C4-2B (cell line): ENCODE measurements around the gene LYRM4.

Experiments
- H3K27ac ChIP-seq: fragments of 450-650 bp; 2 replicates; pipeline ENCODE4 v1.5.1; 2017
- ZFX ChIP-seq: fragments of 450-650 bp; IDR thresholded peaks from 2 replicates; pipeline ENCODE4 v1.6.1; 2017
- TF ChIP-seq, protein P1 (sequence below): fragments of 450-650 bp; conservative IDR thresholded peaks from 2 replicates; pipeline ENCODE4 v1.5.1; 2017; ENCODE audit warnings: mild to moderate bottlenecking

LYRM4 gene

DNA sequence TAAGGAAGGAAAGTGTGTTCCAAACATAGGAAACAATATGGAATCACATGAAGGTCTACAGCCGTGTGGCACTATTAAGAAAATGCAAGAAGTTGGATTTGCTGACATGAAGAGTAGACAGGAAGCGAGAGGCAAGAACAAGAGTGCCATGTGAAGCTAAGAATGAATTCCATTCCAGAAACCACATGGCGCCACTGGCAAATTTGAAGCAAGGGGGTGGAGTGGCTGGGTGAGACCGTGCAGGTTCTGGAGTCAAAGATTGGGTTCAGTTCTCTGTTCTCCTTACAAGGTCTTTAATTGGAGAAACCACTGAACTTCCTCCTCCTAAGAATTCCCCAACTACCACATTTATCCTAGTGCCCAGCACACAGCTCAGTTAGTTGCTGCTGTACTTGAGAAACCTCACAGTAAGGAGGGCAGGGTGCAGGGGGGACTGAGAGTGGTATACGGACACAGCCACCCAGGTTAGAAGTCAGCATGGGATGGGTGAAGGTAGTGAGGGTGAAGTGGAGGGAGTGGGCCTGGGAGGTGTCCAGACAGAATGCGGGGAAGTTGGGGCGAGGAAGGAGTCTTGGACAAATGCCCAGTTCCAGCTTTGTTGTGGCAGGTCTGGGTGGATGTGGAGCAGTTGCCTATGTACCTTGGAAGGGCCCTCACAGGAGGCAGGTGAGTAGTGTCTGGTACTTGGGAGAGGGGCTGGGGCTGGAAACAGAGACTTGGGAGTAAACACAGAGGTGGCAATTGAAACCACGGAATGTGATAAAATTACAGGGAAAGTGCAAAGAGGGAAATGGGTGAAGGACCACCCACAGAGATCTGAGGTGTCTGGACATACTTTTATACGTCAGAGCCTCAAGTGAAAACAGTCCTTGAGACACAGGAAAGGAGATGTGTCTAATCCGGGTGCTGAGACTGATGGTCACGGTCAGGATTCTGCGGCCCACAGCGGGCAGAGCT lies 14.3 kb downstream of the LYRM4 start:
- TF ChIP-seq, protein P1, sequence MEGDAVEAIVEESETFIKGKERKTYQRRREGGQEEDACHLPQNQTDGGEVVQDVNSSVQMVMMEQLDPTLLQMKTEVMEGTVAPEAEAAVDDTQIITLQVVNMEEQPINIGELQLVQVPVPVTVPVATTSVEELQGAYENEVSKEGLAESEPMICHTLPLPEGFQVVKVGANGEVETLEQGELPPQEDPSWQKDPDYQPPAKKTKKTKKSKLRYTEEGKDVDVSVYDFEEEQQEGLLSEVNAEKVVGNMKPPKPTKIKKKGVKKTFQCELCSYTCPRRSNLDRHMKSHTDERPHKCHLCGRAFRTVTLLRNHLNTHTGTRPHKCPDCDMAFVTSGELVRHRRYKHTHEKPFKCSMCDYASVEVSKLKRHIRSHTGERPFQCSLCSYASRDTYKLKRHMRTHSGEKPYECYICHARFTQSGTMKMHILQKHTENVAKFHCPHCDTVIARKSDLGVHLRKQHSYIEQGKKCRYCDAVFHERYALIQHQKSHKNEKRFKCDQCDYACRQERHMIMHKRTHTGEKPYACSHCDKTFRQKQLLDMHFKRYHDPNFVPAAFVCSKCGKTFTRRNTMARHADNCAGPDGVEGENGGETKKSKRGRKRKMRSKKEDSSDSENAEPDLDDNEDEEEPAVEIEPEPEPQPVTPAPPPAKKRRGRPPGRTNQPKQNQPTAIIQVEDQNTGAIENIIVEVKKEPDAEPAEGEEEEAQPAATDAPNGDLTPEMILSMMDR, result no peak
- no peak for TF ChIP-seq ZFX
- H3K27ac ChIP-seq, result no peak overlapping the region

DNA sequence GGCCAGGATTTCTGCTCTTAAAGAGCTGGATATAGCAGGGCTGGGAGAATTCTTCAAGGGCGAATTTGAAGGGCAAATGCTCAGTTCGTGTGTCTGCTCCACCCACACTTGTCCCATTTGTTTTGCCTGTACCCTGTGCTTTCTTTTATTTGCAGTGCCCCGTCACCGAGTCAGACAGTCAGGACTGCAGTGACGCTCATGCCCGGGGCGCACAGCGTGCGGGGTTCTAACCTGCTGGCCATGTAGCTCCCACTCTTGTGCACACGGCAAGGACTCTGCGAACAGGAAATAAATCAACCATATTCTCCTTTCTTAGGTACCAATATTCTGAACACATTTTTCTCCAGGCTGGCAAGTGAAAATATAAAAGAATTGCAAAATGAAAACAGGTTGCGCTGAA lies 17.7 kb downstream of the LYRM4 start:
- no peak overlapping the region for H3K27ac ChIP-seq
- TF ChIP-seq, protein P1, result no peak

DNA sequence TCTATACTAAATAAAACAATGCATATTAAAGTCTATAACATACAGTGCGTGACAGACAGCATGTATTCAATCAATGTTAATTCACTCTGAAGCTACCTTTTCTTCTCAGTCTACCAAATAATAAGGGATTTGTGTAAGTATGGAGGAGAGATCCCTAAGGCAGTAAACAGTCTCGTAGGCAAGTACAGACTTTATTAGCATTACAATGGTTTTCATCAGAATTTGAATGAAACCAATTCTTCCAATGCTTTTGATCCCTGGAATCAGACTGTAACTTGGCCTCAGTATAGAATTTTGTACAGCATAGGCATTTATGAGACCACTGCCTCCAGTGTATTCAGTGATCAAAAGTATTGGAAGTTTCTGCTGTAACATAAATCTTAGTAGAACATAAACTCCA lies 19.5 kb downstream of the LYRM4 start:
- no peak overlapping the region for H3K27ac ChIP-seq
- no peak for TF ChIP-seq ZFX
- TF ChIP-seq, protein P1, result no peak

DNA sequence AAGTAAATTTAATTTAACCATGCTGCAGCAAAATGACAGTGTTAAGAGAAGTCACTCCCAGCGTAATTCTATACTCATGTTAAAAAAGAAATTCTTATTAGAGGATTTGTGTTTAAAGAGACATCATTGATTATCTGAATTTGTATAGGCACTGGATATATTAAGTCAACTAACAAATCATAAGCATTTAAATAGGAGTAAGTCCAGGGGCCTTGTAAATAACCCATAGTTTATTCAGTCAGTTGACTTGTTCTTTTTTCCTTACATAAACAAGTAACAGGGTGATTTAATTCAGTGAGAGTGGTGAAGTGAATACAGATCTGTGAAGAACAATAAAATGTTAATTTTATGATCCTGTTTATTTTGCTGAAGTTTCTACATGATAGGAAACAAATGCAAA lies 22.4 kb downstream of the LYRM4 start:
- TF ChIP-seq ZFX, result no peak
- TF ChIP-seq, protein P1, result no peak
- no peak overlapping the region for H3K27ac ChIP-seq

DNA sequence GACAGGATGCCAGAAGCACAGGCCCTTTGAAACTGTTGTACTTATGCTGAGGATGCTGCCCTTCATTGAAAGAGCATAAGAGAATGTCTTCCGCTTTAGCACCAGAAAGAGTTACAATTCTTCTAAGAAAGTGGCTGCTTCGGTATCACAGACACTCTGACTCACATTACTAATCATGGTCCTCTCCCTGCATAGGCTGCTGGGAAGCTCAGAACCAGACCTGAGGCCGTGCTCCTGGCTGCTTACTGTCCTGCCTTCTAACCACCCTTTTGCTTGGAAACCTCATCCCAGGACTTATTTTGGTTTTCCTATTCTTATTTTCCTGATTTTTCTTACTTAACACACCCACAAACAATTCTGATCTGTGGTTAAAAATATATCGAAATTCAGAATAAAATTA lies 22.9 kb downstream of the LYRM4 start:
- no peak for TF ChIP-seq ZFX
- TF ChIP-seq, protein P1, result no peak
- no peak overlapping the region for H3K27ac ChIP-seq

DNA sequence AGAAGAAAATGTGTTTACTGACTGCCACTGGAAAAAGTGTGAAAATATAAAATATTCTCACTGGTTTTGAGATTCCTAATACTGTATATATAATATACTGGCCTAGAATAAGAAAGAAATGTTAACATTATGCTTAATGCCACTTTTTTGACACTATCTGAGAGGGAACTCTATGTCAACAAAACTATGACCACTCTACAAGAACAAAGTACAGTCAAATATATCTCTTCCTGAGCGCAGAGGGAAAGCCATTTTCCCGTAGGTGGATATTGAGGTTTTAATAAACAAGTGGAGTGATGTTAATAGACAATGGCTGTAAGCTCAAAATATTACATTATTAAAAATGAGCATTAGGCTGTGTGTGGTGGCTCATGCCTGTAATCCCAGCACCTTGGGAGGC lies 24.9 kb downstream of the LYRM4 start:
- no peak overlapping the region for H3K27ac ChIP-seq
- TF ChIP-seq, protein P1, result no peak
- no peak for TF ChIP-seq ZFX

DNA sequence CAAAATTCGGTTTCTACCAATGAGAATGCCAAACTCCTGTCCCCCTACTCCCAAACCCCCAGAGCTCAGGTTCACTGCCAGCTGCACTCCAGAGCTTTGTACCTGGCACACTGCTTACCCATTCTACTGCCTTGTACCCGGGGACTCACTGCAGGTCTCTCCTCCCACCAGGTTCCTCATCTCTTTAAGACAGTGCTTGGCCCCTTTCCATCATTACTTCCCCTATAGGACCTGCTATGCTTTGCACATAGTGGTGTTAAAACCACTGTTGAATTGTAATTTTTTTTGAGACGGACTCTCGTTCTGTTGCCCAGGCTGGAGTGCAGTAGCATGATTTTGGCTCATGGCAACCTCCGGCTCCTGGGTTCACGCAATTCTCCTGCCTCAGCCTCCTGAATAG lies 25.9 kb downstream of the LYRM4 start:
- H3K27ac ChIP-seq, result no peak overlapping the region
- TF ChIP-seq ZFX, result no peak
- TF ChIP-seq, protein P1, result no peak
